Stimulated activated CD8-positive, alpha-beta memory T cell treated with anti-CD3 and anti-CD28 coated beads, Interleukin-7, amount 100 ng/mL, for 48 hours (primary cell): ENCODE measurements around the gene TOX2.

Experiments
- DNase-seq, 2 donors: peaks; one replicate each; pipeline ENCODE4 v3.0.0-alpha.2; 2020; ENCODE audit warnings: low read depth in 1 of 2; ENCODE audit errors: extremely low read depth in 1 of 2

Gene TOX2

DNA sequence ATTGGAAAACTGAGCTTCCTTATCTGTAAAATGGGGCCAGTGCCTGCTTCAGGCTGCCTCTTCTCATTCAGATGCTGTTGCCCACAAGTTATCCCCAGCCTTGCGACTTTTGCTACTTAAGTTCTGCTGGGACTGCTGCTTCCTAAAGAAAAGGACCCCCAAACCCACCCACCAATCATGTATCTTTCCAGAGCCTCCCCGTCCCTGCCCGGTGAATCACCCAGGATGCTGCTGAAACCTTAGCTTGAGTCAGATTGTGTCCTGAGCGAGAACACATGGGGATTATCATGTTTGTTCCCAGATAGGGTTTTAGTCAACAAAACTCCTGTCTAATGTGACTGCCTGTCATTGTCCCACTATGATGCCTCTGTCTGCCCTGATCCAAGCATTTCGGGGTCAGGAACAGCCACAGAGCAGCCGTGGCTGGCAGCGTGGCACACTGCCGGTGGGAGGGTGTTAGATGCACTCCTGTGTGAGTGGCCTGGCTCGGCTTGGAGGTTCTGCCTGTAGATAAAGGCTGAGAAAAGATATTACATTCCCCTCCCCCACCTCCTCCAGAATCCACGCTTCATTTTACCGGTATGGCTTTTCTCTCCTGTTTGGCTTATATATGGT, 79.9 kb downstream of the TOX2 start:
- no peak for DNase-seq

DNA sequence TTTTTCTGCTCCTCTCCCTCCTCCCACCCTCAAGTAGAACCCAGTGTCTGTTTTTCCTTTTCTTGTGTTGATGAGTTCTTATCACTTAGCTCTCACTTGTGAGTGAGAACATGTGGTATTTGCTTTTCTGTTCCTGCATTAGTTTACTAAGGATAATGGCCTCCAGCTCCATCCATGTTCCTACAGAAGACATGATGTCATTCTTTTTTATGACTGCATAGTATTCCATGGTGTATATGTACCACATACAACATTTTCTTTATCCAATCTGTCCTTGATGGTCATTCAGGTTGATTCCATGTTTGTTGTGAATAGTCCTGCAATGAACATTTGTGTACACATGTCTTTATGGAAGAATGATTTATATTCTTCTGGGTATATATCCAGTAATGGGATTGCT, 81.0 kb downstream of the TOX2 start:
- DNase-seq: no peak

DNA sequence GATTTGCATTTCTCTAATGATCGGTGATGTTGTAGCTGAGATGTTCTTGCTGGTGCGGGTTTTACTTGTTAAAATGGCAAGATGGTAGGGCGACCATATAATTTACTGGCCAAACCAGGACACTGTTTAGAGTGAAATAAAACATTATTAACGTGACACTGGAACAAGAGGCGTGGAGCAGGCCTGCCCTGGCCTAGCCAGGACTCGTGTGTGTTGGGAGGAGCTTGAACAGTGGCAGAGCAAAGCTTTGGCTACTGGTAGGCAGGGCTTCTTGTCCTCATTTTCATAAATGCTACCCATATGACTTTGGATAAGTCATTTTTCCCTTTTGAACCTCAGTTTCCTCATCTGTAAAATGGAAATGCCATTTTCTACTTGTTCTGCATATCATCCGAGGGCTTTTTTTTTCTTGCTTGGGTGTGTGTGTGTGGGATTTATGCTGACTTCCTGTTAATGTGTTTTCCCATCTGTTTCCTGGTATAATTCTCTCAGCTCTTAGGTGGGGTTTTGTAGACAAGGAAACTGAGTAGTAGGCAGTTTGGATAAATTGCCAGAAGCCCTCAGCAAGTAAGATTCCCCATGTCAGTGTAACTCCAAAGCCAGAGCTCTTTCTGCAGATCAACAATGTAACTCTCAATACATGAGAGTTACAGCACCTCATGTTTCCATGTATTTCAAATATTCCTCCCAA, 81.7 kb downstream of the TOX2 start:
- no peak for DNase-seq

DNA sequence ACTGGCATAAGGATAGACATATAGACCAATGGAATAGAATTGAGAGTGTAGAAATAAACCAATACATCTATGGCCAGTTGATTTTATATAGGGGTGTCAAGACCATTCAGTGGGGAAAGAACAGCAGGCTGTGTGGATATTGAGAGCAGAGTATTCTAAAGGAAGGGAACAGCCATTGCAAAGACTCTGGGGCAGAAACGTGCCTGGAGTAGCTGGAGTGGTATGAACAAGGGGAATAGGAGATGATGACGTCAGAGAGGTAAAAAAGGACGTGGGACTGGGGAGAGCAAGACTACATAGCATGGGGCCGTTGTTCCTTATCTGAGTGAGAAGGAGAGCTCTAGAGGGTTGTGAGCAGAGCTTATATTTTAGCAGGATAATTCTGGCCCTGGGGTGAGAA, 85.2 kb downstream of the TOX2 start:
- DNase-seq: no peak

DNA sequence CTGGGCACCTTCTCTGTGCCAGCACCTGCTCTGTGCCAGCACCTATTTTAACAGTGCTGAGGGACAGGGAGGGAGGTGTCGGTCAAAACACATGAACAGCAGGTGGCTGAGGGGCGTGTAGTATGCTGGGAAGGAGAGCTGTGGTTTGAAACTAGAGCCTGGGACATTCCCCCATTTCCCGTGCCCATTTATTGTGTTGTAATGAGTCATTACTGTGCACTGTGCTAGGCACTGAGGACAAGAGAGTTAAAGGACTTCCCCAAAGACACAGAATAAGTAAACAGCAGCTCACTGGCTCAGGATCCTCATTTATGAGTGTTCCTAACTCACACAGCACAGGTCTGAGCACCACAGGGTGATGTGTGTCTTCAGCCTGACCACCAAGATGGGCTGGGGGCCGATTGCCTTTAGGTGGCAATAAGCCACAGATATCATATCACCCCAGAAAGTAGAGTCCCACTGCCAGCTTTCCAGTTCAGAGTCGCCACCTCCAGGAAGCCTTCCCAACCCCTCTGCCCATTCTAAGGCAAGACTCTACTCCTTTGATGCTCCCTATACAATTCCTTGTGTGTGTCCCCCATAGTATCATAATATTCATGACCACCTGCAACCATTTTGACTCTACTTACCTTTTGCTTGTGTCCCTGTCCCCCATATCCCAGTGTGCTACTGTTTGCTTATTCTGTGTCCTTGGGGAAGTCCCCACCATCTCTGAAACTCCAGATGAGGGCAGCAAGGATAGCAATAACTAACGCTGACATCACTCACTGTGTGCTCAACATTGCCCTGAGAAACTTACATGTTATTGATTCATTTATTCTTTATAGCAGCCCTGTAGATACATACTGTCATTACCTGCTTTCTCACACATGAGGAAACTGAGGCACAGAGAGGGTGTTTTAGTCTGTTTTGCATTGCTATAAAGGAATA, 87.3 kb downstream of the TOX2 start:
- no peak for DNase-seq

DNA sequence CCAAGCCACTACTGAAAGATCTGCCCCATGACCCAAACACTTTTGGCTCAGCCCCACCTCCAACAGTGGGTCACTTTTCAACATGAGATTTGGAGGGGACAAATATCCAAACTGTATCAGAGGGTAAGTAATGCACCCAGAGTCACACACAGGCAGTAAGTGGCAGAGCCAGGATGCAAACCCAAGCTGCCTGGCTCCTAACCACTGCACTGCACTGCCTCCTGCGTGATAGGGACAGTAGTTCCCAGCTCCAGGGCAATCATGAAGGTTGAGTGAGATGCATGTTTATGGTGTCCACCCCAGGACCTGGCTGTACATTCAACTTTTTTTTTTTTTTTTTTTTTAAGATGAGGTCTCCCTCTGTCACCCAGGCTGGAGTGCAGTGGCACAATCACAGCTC, 88.2 kb downstream of the TOX2 start:
- no peak for DNase-seq

DNA sequence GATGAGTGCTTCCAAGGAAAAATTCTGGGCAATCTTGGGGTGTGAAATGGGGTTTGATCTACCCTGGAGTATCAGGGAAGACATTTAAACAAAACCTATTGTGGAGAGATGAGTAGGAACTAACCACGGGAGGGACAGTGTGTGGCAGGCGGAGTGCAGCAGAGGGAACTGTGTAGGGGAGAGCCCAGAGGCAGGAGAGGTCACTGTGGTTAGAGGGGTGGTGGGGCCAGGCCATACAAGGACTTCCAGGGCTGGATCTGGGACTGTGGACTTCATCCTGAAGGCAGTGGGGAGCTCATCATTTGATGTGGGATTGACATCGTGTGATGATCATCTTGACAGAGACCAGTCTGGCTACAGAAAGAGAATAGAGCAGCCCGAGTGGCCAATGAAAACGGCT, 89.0 kb downstream of the TOX2 start:
- no peak for DNase-seq

DNA sequence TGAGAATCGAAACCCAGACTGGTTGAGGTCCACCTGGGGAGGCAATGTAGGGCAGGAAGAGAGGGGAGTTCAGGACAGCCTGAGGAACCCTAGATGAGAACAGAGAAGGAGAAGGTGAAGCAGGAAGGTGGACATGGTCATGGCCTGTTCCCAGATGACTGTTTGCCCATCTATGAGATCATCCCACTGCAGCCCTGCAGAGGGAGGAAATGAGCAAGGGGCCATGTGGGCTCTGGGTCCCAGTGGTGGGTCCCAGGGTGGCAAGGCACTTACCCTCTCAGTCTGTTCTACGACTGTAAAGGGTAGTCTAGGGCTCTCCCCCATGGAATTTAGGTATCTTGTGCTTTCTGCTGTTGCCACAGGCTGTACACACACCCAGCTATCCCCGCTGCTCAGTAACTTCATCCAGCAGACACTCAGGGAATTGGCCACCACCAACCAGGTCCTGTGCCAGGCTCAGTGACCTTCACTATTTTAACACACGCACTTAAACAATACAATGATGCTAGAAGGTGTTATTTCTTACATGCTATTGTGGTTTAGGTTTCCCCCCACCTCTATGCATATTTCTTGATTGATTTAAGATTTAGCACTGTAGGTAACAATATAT, 89.8 kb downstream of the TOX2 start:
- no peak for DNase-seq

DNA sequence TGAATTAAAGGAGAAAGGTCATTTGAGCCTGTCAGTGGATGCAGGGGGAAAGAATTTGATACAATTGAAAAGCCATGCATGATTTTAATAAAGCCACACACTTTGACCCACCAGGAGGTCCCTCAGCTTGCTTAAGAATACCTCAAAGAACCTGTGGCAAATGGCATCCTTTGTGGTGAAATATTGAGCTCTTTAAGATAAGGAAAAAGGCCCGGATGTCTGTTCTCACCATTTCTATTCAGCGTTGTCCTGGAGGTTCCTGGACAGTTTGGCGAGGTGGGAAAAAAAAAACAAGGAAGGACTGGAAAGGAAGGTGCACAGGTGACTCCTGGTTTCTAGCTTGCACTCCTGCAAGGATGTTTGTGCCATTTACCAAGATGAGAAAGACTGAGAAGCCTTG, 91.0 kb downstream of the TOX2 start:
- no peak for DNase-seq

DNA sequence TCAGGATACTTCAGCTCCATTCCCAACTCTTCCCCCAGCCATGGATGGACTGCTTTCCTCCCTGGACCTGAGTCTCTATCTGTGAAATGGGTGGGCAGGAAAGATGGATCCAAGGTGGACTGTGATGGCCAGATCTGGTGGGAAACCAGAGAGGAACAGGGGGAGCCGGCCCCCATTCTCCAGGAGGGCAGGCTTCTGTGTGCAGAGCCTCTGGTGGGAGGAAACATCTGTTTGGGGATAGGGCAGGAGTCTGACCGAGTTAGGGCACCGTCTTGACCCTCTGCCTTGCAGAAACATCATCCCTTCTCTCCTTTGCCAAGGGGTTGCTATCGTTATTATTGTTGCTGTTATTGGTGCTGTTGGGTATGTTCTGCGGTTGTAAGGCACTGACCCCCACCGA, 91.5 kb downstream of the TOX2 start:
- DNase-seq: no peak

DNA sequence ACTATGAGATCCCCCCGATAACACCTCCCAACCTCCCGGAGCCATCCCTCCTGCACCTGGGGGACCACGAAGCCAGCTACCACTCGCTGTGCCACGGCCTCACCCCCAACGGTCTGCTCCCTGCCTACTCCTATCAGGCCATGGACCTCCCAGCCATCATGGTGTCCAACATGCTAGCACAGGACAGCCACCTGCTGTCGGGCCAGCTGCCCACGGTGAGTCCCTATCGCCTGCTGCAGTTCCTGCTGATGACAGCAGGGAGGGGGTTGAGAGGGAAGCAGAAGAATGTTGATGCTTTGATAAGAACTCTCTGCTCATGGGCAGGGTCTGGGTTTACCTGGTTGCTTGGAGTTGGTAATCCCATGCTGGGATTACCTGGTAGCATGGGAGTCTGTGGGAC, 91.9 kb downstream of the TOX2 start:
- no peak for DNase-seq

DNA sequence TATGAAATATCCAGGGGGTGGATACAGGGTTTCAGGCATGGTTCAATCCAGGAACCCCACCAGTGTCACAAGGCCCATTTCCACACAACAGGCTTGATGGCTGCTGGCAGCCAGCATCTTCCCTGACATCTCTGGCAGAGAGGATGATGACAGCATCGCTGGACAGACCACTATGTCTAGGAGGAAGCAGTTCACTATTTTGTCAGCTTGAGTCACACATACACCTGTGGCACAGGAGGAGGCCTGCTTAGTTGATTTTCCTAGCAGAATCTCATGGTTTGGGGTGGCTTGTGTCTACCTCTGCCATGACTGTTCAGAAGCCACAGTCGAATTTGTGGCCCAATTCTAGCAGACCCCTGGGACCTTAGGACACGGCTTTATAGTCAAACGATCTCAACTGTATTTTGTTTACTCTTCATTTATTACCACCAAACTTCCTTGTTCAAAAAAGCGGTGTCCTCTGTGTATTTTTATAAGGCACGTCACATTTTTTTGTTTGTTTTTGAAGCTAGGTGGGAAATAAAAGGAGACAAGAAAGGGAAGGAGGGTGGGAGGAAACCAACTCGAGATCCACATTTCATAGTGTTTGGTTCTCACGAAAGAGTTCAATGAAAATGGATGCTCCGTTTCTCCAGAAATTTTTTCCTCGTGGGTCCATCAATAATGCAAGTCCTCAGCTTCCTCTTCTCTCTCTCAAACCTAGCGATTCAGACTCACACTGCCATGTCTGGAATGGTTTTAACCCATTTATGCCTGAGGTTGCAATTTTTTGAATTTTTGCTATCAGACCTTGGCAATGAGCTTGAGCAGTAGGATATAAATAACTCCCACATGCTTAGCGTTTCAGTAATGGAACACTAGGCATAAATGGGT, 94.4 kb downstream of the TOX2 start:
- DNase-seq: no peak

DNA sequence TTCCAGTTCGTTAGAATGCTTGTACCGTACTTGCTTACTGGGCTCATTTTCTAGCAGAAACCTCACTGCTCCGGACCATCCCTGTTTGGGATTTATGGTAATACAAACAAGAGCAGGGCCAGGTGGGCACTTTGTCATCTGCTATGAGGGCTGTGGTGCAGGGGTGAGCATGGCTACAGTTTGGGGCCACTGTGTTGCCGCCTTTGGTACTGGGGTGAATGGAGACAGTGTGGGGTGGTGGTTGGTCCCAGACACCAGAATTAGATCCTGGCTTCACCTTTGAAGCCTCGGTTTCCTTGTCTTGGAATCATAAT, 95.0 kb downstream of the TOX2 start:
- no peak for DNase-seq

DNA sequence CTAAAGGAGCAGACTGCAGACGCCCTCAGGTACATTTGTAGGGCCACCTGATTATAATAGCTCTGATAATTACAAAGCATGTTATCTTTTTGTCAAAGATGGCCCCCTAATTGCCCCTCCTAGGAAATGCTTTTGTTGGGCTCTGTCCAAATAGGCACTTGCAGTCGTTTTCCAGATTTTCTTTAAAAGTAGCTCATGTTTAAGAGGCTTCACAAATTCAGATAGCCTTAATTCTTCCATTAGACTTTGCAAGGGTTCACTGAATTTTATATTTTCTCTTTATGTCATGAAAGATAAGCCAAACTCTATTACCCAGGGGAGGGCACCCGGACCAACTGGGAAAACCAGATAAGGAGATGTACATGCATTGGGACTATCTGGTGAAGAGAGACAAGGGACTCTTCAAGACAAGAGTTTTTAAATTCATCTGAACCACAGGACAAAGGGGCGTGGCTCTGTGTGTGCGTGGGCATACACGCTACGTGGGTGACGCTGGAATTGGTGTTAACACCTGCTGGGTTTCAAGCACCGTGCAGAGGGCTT, 95.6 kb downstream of the TOX2 start:
- no peak for DNase-seq

DNA sequence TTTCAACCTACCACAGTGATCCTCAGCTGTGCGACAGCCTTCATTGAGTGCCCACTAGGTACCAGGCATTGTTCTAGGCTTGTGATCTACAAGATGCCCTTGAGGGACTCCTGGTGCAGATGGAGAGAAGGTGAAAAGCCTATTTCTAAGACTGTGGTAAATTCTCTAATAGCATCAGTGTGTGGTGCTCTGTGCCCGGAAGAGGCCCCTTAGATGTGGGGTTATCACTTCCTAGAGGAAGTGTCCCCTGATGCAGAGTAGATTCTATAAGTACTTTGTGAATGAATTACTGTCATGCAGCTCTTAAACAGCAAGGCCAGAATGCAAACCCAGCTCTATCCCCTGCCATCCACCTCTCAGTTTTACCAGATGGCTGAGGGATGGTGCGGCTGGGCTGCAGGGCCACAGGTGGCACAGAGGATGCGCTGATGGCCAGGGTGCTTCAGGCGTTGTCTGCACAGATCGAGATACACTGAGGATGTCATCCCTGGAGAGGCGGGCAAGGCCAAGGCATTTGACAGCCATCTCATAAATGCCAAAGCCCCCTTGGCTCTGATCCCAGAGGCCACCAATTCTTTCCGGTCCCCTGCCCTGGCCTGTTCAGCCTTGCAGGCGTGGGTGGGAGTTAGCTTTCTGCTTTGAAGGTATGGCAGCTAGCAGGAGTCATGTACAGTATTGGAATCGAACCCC, 96.7 kb downstream of the TOX2 start:
- DNase-seq: no peak

DNA sequence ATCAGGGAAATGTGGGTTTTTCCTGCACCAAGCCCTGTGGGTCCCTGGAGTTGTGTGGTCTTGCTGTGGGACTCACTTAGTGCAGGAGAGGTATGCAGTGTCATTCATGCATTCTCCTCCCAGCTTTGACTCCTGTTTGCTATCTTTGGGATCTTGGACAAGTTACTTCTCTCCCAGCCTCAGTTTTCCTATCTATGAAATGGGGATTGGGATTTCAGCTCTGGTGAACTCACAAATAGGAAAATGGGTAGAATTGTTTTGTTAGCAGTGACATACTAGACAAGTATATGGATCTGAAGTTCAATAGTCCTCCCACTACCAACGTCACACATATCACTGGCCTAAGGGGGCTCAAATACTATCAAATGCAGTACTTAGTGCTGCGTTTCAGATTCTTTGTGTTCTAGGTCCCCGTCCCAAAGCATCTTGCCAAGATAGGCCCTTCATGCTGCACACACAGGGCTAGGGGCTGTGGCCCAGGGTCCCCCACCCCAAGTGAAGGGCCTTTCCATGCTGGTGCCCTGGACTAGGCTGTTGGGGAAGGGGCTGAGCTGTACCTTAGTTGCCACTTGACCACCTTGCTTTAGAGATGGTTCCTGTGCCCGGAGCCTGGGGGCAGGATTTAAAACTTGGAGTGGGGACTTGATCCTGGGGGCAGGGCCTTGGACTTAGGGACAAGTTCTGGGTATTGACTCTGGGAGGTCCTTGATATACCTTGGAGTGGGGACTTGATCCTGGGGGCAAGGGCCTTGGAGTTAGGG, 98.0 kb downstream of the TOX2 start:
- DNase-seq: no peak

DNA sequence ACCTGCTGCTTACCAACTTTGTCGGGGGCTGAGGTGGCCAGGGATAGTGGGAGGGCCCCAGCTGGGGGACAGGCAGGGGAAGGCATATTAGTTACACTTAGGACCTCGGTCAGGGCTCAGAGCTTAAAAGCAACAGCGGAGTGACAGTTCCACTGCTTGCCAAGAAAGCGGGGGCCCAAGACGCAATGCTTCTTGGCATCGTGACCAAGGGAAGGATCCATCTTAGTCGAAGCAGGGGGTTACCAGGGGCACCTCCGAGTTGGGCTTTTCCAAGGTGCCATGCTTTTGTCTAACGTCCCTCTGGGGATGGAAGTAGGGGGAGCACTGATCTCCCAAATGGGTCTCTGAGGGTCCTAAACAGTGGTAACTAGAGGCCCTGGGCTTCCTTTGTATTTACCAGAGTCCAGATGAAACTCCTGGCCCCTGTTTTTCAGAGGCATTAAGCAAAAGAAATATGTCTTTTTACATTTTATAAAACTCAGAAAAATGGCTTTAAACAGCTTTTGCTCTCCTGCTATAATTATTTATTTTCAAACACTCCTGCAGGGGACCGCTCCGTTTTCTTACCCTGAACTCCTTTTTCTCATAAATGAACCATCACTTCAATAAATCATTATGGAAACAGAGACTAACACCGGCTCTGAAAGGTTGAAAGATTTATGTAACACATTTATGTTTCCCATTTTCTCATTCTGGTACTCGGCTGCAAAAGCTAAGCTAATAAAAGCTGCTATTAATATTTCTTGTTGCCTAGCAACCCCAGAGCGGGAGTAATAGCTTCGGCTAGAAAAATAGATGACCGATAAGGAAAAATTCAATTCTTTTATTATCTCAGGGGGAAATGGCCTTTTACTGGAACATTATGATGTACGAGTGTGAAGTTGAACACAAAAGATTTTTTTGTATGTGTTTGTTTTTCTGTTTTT, 100.4 kb downstream of the TOX2 start:
- no peak for DNase-seq

DNA sequence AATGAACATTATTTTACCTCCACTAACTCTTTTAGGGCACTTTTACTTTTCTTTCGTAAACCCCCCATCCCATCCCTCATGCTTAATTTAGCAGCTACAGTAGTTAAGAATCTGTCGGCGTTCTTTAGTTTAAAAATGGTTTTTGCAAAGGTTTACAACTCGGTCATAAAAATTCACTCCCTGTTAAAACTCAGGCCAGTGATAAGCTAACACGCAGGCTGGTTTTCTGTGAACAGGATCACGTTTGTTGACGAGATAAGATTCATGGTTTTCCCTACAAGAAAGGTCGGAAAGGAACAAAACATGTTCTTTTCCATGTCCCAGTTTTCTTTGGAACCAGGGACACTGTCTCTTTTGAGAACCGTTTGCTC, 101.1 kb downstream of the TOX2 start:
- no peak for DNase-seq
